A549 (cell line): Measurements from ENCODE around the gene LIPH. TPM values are rescaled to one million over a fixed set of nuclear protein-coding genes. Genes with fewer than 3 reads are reported as not detected.

Experiments used
- ATAC-seq, 2 experiments: fragments of 200-7000 bp in 1 of 2; fragments of >200 bp in 1 of 2; cut with Nextera tagmentation in 1 of 2; cut with Tn5 transposase in 1 of 2; 3 replicates each; pipeline versions ENCODE4 v1.8.0 to v1.9.1; 2018 to 2020; ENCODE audit warnings: mild to moderate bottlenecking in 1 of 2, moderate library complexity in 1 of 2
- CTCF ChIA-PET: fragments of 300-600 bp; sonication (Branson Sonifier 250); formaldehyde crosslinking; extraction: SDS; loops from one replicate; lab custom pipeline; 2021; ENCODE audit warnings: antibody characterized with exemption, inconsistent platforms; lab: Yijun Ruan, JAX
- POLR2A ChIA-PET: fragments of 350-600 bp; formaldehyde crosslinking; extraction: SDS; loops from one replicate; lab custom pipeline; 2021; ENCODE audit warnings: antibody characterized with exemption, inconsistent platforms; lab: Yijun Ruan, JAX
- DNase-seq, 2 experiments: peaks; one replicate each; pipeline versions ENCODE4 v3.0.0 to v3.0.0-alpha.2; 2011 to 2016; ENCODE audit warnings: low read depth in 1 of 2, low spot score in 1 of 2
- FAIRE-seq: peaks from 2 replicates; lab custom pipeline; 2011; peaks lifted over from hg19 to GRCh38; lab: Jason Lieb, UNC
- H3K27ac ChIP-seq, 2 experiments: fragments of >200 bp; sonication (Bioruptor Twin); formaldehyde crosslinking; 3 replicates each; pipeline ENCODE4 v1.5.1; 2016 to 2017
- H3K4me1 ChIP-seq: fragments of >200 bp; sonication (Bioruptor Twin); formaldehyde crosslinking; 3 replicates; pipeline ENCODE4 v1.6.1; 2016
- H3K4me2 ChIP-seq: fragments of >200 bp; sonication (Bioruptor Twin); formaldehyde crosslinking; 3 replicates; pipeline ENCODE4 v1.6.1; 2016
- H3K4me3 ChIP-seq: fragments of >200 bp; sonication (Bioruptor Twin); formaldehyde crosslinking; 3 replicates; pipeline ENCODE4 v1.5.1; 2016
- H3K9me3 ChIP-seq: fragments of >200 bp; sonication (Bioruptor Twin); formaldehyde crosslinking; 3 replicates; pipeline ENCODE4 v1.6.1; 2016
- ATOH8 ChIP-seq: fragments of 250-450 bp; sonication (Bioruptor Pico); IDR thresholded peaks from 2 replicates; pipeline ENCODE4 v1.5.0; 2020; ENCODE audit warnings: low read depth, mild to moderate bottlenecking, moderate library complexity
- BHLHE40 ChIP-seq: IDR thresholded peaks from 2 replicates; pipeline ENCODE4 v1.6.1; 2012; ENCODE audit warnings: low read depth, low read length, inconsistent platforms
- CEBPB ChIP-seq, 2 experiments: fragments of >200 bp in 1 of 2; sonication (Bioruptor Twin) in 1 of 2; formaldehyde crosslinking in 1 of 2; IDR thresholded peaks; 2 replicates each; pipeline ENCODE4 v1.6.1; 2012 to 2016
- CHD2 ChIP-seq: fragments of 150-350 bp; IDR thresholded peaks from 2 replicates; pipeline ENCODE4 v1.6.1; 2014; ENCODE audit warnings: low read length; ENCODE audit not compliant: partially characterized antibody
- ELK1 ChIP-seq: fragments of 150-350 bp; IDR thresholded peaks from 2 replicates; pipeline ENCODE4 v1.6.1; 2014; ENCODE audit warnings: low read depth, mild to moderate bottlenecking, low read length
- EP300 ChIP-seq, 2 experiments: fragments of >200 bp; sonication (Bioruptor Twin); formaldehyde crosslinking; IDR thresholded peaks; 2 replicates in 1 of 2; 3 replicates in 1 of 2; pipeline ENCODE4 v1.6.1; 2016 to 2017
- FOSB ChIP-seq: fragments of 250-450 bp; sonication (Bioruptor Pico); IDR thresholded peaks from 2 replicates; pipeline ENCODE4 v1.5.0; 2020; ENCODE audit warnings: mild to moderate bottlenecking, moderate library complexity
- FOXS1 ChIP-seq: fragments of 250-450 bp; sonication (Bioruptor Pico); IDR thresholded peaks from 2 replicates; pipeline ENCODE4 v1.5.0; 2020; ENCODE audit warnings: mild to moderate bottlenecking, moderate library complexity
- HEYL ChIP-seq: fragments of 250-450 bp; sonication (Bioruptor Pico); IDR thresholded peaks from 2 replicates; pipeline ENCODE4 v1.8.0; 2021; ENCODE audit warnings: mild to moderate bottlenecking, moderate library complexity
- HMGXB4 ChIP-seq: fragments of 250-450 bp; sonication (Bioruptor Pico); IDR thresholded peaks from 2 replicates; pipeline ENCODE4 v1.5.0; 2021; ENCODE audit warnings: mild to moderate bottlenecking, moderate library complexity, borderline replicate concordance
- KDM5A ChIP-seq: fragments of 200-600 bp; sonication (generic); IDR thresholded peaks from 2 replicates; pipeline ENCODE4 v1.6.1; 2016; ENCODE audit warnings: antibody characterized with exemption, mild to moderate bottlenecking
- MAFK ChIP-seq: fragments of 450-650 bp; IDR thresholded peaks from 2 replicates; pipeline ENCODE4 v1.6.1; 2014; ENCODE audit not compliant: partially characterized antibody
- MAZ ChIP-seq: fragments of 150-350 bp; IDR thresholded peaks from 2 replicates; pipeline ENCODE4 v1.6.1; 2014; ENCODE audit warnings: antibody characterized with exemption, low read depth, low read length, borderline replicate concordance
- MYC ChIP-seq: IDR thresholded peaks from 2 replicates; pipeline ENCODE4 v1.6.1; 2012; ENCODE audit warnings: mild to moderate bottlenecking, inconsistent platforms, low read length, improper control_type of control experiment, borderline replicate concordance
- NR3C1 ChIP-seq: fragments of >200 bp; sonication (Bioruptor Twin); formaldehyde crosslinking; IDR thresholded peaks from 3 replicates; pipeline ENCODE4 v1.6.1; 2017
- RAD21 ChIP-seq, 2 experiments: fragments of >200 bp in 1 of 2; sonication (Bioruptor Twin) in 1 of 2; formaldehyde crosslinking in 1 of 2; IDR thresholded peaks in 1 of 2; conservative IDR thresholded peaks in 1 of 2; 2 replicates in 1 of 2; 3 replicates in 1 of 2; pipeline ENCODE4 v1.6.1; 2012 to 2018; ENCODE audit warnings: inconsistent platforms in 1 of 2
- RARB ChIP-seq: fragments of 250-450 bp; sonication (Bioruptor Pico); IDR thresholded peaks from 2 replicates; pipeline ENCODE4 v1.8.0; 2021; ENCODE audit warnings: mild to moderate bottlenecking, moderate library complexity
- REST ChIP-seq: fragments of 200-600 bp; sonication (generic); IDR thresholded peaks from 2 replicates; pipeline ENCODE4 v1.6.1; 2016; ENCODE audit warnings: antibody characterized with exemption, mild to moderate bottlenecking, moderate library complexity
- TP53 ChIP-seq: fragments of 250-450 bp; sonication (Bioruptor Pico); IDR thresholded peaks from 2 replicates; pipeline ENCODE4 v1.5.0; 2021; ENCODE audit warnings: mild to moderate bottlenecking, moderate library complexity
- WGBS: methylation state at CpG from one replicate; pipeline ENCODE4 v1.1.6; 2017; ENCODE audit errors: missing lambda C conversion rate; 5-methylcytosine and 5-hydroxymethylcytosine counted together
- polyA plus RNA-seq, 4 experiments: library from polyadenylated mRNA; depleted of rRNA in 3 of 4; stranded (reverse); fragments of >200 nt; fragmentation: RNase III in 1 of 4; extraction: RNeasy Plus Mini Kit Qiagen cat#74134 plus additional on column Dnase treatment in 1 of 4; gene quantifications; 2 replicates in 3 of 4; 3 replicates in 1 of 4; pipeline ENCODE4 v1.2.3, GENCODE V29; 2011 to 2017

The LIPH gene
- polyA plus RNA-seq, 2 of the 4 experiments (the other 2 are of a cell fraction), result 6.9 to 34.9 TPM

GRCh38 chr3:185490241-185490640 is 62.1 kb downstream of the LIPH start:
- ChIA-PET POLR2A (no interaction called here), CTCF (interaction anchor here (1.2 kb wide), 1 partner anchor 85 kb away, joined by 3 read pairs; no protein-coding TSS in a partner anchor)
- H3K27ac ChIP-seq, result no peak overlapping the region
- no peaks in the 10 kb centered on the region for H3K4me1 ChIP-seq
- no peak overlapping the region for H3K4me3 ChIP-seq
- H3K9me3 ChIP-seq, result no peaks in the 10 kb centered on the region
- WGBS, result 91% methylated on average over 4 of the region's 4 CpGs
- DNase-seq, result no peak
- H3K4me2 ChIP-seq, result no peak overlapping the region
- TF ChIP-seq FOSB (CRISPR knock-in tag) (no peak), CHD2 (no peak), ELK1 (no peak), KDM5A (no peak), BHLHE40 (no peak)
- FAIRE-seq, result no peak
- no peak for ATAC-seq

GRCh38 chr3:185489462-185489861 is 62.9 kb downstream of the LIPH start:
- no peaks in the 10 kb centered on the region for H3K9me3 ChIP-seq
- DNase-seq, result no peak
- H3K4me2 ChIP-seq, result no peak overlapping the region
- 88% methylated on average over 3 of the region's 3 CpGs for WGBS
- ChIA-PET POLR2A (no interaction called here), CTCF (interaction anchor here (1.2 kb wide), 1 partner anchor 85 kb away, joined by 3 read pairs; no protein-coding TSS in a partner anchor)
- no peak overlapping the region for H3K4me3 ChIP-seq
- ATAC-seq, result no peak
- no peak overlapping the region for H3K27ac ChIP-seq
- FAIRE-seq, result no peak
- no peaks in the 10 kb centered on the region for H3K4me1 ChIP-seq
- TF ChIP-seq FOXS1, result no peak
- TF ChIP-seq RAD21 (conservative IDR thresholded peaks at IDR 0.05 in 1 of 2, IDR thresholded peaks at IDR 0.05 in 1 of 2), result no peak
- TF ChIP-seq MAZ, result no peak
- no peak for TF ChIP-seq TP53 (CRISPR knock-in tag)
- no peak for TF ChIP-seq HMGXB4
- TF ChIP-seq EP300 (IDR thresholded peaks at IDR 0.05), result no peak
- no peak for TF ChIP-seq MAFK
- TF ChIP-seq MYC, result no peak
- TF ChIP-seq RARB (CRISPR knock-in tag), result no peak
- TF ChIP-seq CEBPB (IDR thresholded peaks at IDR 0.05), result no peak
- no peak for TF ChIP-seq HEYL (CRISPR knock-in tag)
- no peak for TF ChIP-seq FOSB (CRISPR knock-in tag)
- no peak for TF ChIP-seq NR3C1
- no peak for TF ChIP-seq KDM5A
- no peak for TF ChIP-seq ATOH8 (CRISPR knock-in tag)
- no peak for TF ChIP-seq REST
